Mesenchymal stem cell (in vitro differentiated cells and primary cell): ENCODE measurements around the gene RGS10.
"Not testable (repeated sequence)": the region's sequence is repeated elsewhere in the genome, so short reads cannot be mapped to it uniquely, and the experiment has no call there.

Experiments used
- DNase-seq: peaks from one replicate; pipeline ENCODE4 v3.0.0-alpha.2; 2013
- H2AFZ ChIP-seq: one replicate; pipeline ENCODE4 v1.6.1; 2013; ENCODE audit warnings: low read depth, mild to moderate bottlenecking, control low read depth, inconsistent platforms, low read length, moderate library complexity
- H2AK5ac ChIP-seq: 2 replicates; pipeline ENCODE4 v1.6.1; 2013; ENCODE audit warnings: low read length, moderate library complexity, mild to moderate bottlenecking, inconsistent platforms; ENCODE audit not compliant: severe bottlenecking
- H2BK120ac ChIP-seq: one replicate; pipeline ENCODE4 v1.6.1; 2013; ENCODE audit warnings: low read depth, mild to moderate bottlenecking, inconsistent platforms, low read length, moderate library complexity
- H2BK12ac ChIP-seq, 2 experiments: one replicate each; pipeline ENCODE4 v1.6.1; 2013; ENCODE audit warnings: inconsistent platforms in 2 of 2, low read length in 2 of 2, mild to moderate bottlenecking in 2 of 2, moderate library complexity in 2 of 2, control low read depth in 1 of 2
- H2BK15ac ChIP-seq: one replicate; pipeline ENCODE4 v1.6.1; 2013; ENCODE audit warnings: mild to moderate bottlenecking, low read depth, inconsistent platforms; ENCODE audit not compliant: poor library complexity, severe bottlenecking
- H2BK5ac ChIP-seq: 2 replicates; pipeline ENCODE4 v1.6.1; 2013; ENCODE audit warnings: low read depth, mild to moderate bottlenecking, low read length, control low read depth, inconsistent platforms; ENCODE audit not compliant: poor library complexity, severe bottlenecking
- H3K14ac ChIP-seq, 2 experiments: one replicate each; pipeline ENCODE4 v1.6.1; 2013; ENCODE audit warnings: inconsistent platforms in 2 of 2, low read length in 2 of 2, control low read depth in 1 of 2, mild to moderate bottlenecking in 1 of 2, moderate library complexity in 1 of 2
- H3K18ac ChIP-seq, 2 experiments: one replicate each; pipeline ENCODE4 v1.6.1; 2013; ENCODE audit warnings: inconsistent platforms in 2 of 2, low read length in 2 of 2, control low read depth in 1 of 2, low read depth in 1 of 2, mild to moderate bottlenecking in 1 of 2
- H3K23ac ChIP-seq, 2 experiments: one replicate each; pipeline ENCODE4 v1.6.1; 2013; ENCODE audit warnings: inconsistent platforms in 2 of 2, low read length in 2 of 2, mild to moderate bottlenecking in 2 of 2, moderate library complexity in 2 of 2, control low read depth in 1 of 2
- H3K27ac ChIP-seq: 2 replicates; pipeline ENCODE4 v1.5.1; 2013; ENCODE audit warnings: mild to moderate bottlenecking, moderate library complexity, low read length, control low read depth, inconsistent platforms; ENCODE audit not compliant: poor library complexity, severe bottlenecking
- H3K27me3 ChIP-seq, 2 experiments: 2 replicates each; pipeline versions ENCODE4 v1.6.1 to v1.7.0; 2013; ENCODE audit warnings: low read length in 2 of 2, mild to moderate bottlenecking in 2 of 2, moderate library complexity in 2 of 2, control low read depth in 1 of 2, inconsistent platforms in 1 of 2; ENCODE audit not compliant: control insufficient read depth in 1 of 2, insufficient read depth in 1 of 2
- H3K36me3 ChIP-seq, 2 experiments: 2 replicates each; pipeline versions ENCODE4 v1.6.1 to v1.7.0; 2013; ENCODE audit warnings: low read length in 2 of 2, control low read depth in 1 of 2, inconsistent platforms in 1 of 2, low read depth in 1 of 2, mild to moderate bottlenecking in 1 of 2; ENCODE audit not compliant: insufficient read depth in 2 of 2, control insufficient read depth in 1 of 2
- H3K4ac ChIP-seq, 2 experiments: one replicate each; pipeline ENCODE4 v1.6.1; 2013; ENCODE audit warnings: inconsistent platforms in 2 of 2, low read length in 2 of 2, mild to moderate bottlenecking in 2 of 2, moderate library complexity in 2 of 2, control low read depth in 1 of 2, low read depth in 1 of 2
- H3K4me1 ChIP-seq: 2 replicates; pipeline ENCODE4 v1.6.1; 2013; ENCODE audit warnings: low read depth, low read length, control low read depth; ENCODE audit not compliant: control insufficient read depth, insufficient read depth
- H3K4me2 ChIP-seq: 2 replicates; pipeline ENCODE4 v1.6.1; 2013; ENCODE audit warnings: low read length, mild to moderate bottlenecking, inconsistent platforms; ENCODE audit not compliant: poor library complexity, severe bottlenecking
- H3K4me3 ChIP-seq, 2 experiments: 2 replicates each; pipeline versions ENCODE4 v1.5.1 to v1.7.0; 2013; ENCODE audit warnings: low read length in 2 of 2, mild to moderate bottlenecking in 2 of 2, control low read depth in 1 of 2, low read depth in 1 of 2; ENCODE audit not compliant: insufficient read depth in 1 of 2
- H3K79me1 ChIP-seq: replicated peaks from 2 replicates; pipeline ENCODE4 v1.6.1; 2013; ENCODE audit warnings: mild to moderate bottlenecking, control low read depth, low read length, inconsistent platforms; ENCODE audit not compliant: poor library complexity, severe bottlenecking
- H3K9ac ChIP-seq: 2 replicates; pipeline ENCODE4 v1.7.0; 2013; ENCODE audit warnings: mild to moderate bottlenecking, low read length, moderate library complexity
- H3K9me3 ChIP-seq: 2 replicates; pipeline ENCODE4 v1.7.0; 2013; ENCODE audit warnings: mild to moderate bottlenecking, low read length; ENCODE audit not compliant: control insufficient read depth
- H4K8ac ChIP-seq: one replicate; pipeline ENCODE4 v1.6.1; 2013; ENCODE audit warnings: inconsistent platforms, mild to moderate bottlenecking, low read length, moderate library complexity
- H4K91ac ChIP-seq: one replicate; pipeline ENCODE4 v1.6.1; 2013; ENCODE audit warnings: mild to moderate bottlenecking, low read length, inconsistent platforms
- WGBS: methylation state at CpG from one replicate; pipeline ENCODE4 v1.1.7; 2013; ENCODE audit warnings: mixed read lengths; 5-methylcytosine and 5-hydroxymethylcytosine counted together

Gene RGS10

GRCh38 chr10:119535837-119536507 lies 6.5 kb downstream of the RGS10 start:
- H3K4ac ChIP-seq = peak overlapping the region in 1 of 2 experiments; percentile 2
- peak overlapping the region in 1 of 2 experiments; percentile 72 for H3K18ac ChIP-seq
- peaks cover 0 to 4% of the 10 kb centered on the region in 2 experiments for H3K36me3 ChIP-seq
- peak overlapping the region; percentile 2 to 84 for H2BK12ac ChIP-seq
- peak overlapping the region; percentile 68 for H2AK5ac ChIP-seq
- DNase-seq = no peak
- H3K23ac ChIP-seq = no peak overlapping the region
- no peak overlapping the region for H3K27ac ChIP-seq
- peak overlapping the region; percentile 84 for H4K8ac ChIP-seq
- no peak overlapping the region for H3K9ac ChIP-seq
- WGBS = 96% methylated on average over 10 of the region's 11 CpGs
- H2BK120ac ChIP-seq = no peak overlapping the region
- peaks cover 33% of the 10 kb centered on the region for H3K79me1 ChIP-seq
- no peak overlapping the region for H2AFZ ChIP-seq
- peaks cover 14% of the 10 kb centered on the region for H3K4me1 ChIP-seq
- H3K4me3 ChIP-seq = no peak overlapping the region
- H2BK5ac ChIP-seq = no peak overlapping the region
- no peaks in the 10 kb centered on the region for H3K27me3 ChIP-seq
- H2BK15ac ChIP-seq = no peak overlapping the region
- H4K91ac ChIP-seq = peak overlapping the region; percentile 78
- H3K14ac ChIP-seq = peak overlapping the region in 1 of 2 experiments; percentile 5
- no peaks in the 10 kb centered on the region for H3K9me3 ChIP-seq
- no peak overlapping the region for H3K4me2 ChIP-seq

GRCh38 chr10:119535305-119535704 lies 7.2 kb downstream of the RGS10 start:
- H3K4ac ChIP-seq = no peak overlapping the region
- H3K4me1 ChIP-seq = peaks cover 14% of the 10 kb centered on the region
- no peak overlapping the region for H2AFZ ChIP-seq
- H3K27ac ChIP-seq = no peak overlapping the region
- no peak overlapping the region for H2AK5ac ChIP-seq
- H4K8ac ChIP-seq = no peak overlapping the region
- no peak overlapping the region for H2BK15ac ChIP-seq
- no peaks in the 10 kb centered on the region for H3K27me3 ChIP-seq
- no peak for DNase-seq
- no peak overlapping the region for H3K18ac ChIP-seq
- no peak overlapping the region for H3K23ac ChIP-seq
- H4K91ac ChIP-seq = no peak overlapping the region
- H3K9me3 ChIP-seq = no peaks in the 10 kb centered on the region
- no peak overlapping the region for H3K9ac ChIP-seq
- no peak overlapping the region for H2BK120ac ChIP-seq
- no peak overlapping the region for H2BK5ac ChIP-seq
- H3K4me2 ChIP-seq = no peak overlapping the region
- no peak overlapping the region for H3K14ac ChIP-seq
- no peak overlapping the region for H3K4me3 ChIP-seq
- peaks cover 33% of the 10 kb centered on the region for H3K79me1 ChIP-seq
- 93% methylated on average over 3 of the region's 3 CpGs for WGBS
- H2BK12ac ChIP-seq = no peak overlapping the region
- peaks cover 0 to 4% of the 10 kb centered on the region in 2 experiments for H3K36me3 ChIP-seq

- Histone ChIP-seq H3K4ac (no peak overlapping the region), H3K4me1 (peaks cover 7% of the 10 kb centered on the region)
Measured at GRCh38 chr10:119533473-119533872, 9.0 kb downstream of the RGS10 start.

GRCh38 chr10:119532791-119533190 lies 9.7 kb downstream of the RGS10 start:
- H2AK5ac ChIP-seq, H3K18ac ChIP-seq, H3K9me3 ChIP-seq, H3K9ac ChIP-seq, H3K23ac ChIP-seq, H2BK120ac ChIP-seq, H2BK12ac ChIP-seq, H3K27ac ChIP-seq, H3K4me1 ChIP-seq, H2AFZ ChIP-seq, H2BK5ac ChIP-seq, H3K4me3 ChIP-seq, H4K8ac ChIP-seq, H3K14ac ChIP-seq, H3K27me3 ChIP-seq, H3K4me2 ChIP-seq, H4K91ac ChIP-seq, H3K36me3 ChIP-seq, H3K4ac ChIP-seq: not testable (repeated sequence)
- H2BK15ac ChIP-seq = peak overlapping the region; percentile 52
- peaks cover 22% of the 10 kb centered on the region for H3K79me1 ChIP-seq
- DNase-seq = peak; percentile 37
- 88% methylated on average over 8 of the region's 8 CpGs for WGBS

More at GRCh38 chr10:119533473-119533872, 9.0 kb downstream of the RGS10 start:
- no peak overlapping the region for H2AFZ ChIP-seq
- H4K91ac ChIP-seq = no peak overlapping the region
- H2BK120ac ChIP-seq = no peak overlapping the region
- no peak overlapping the region for H3K4me2 ChIP-seq
- H2BK5ac ChIP-seq = no peak overlapping the region
- peaks cover 23% of the 10 kb centered on the region for H3K79me1 ChIP-seq
- no peak overlapping the region for H3K14ac ChIP-seq
- H3K4me3 ChIP-seq = no peak overlapping the region
- no peak overlapping the region for H4K8ac ChIP-seq
- no peaks in the 10 kb centered on the region for H3K27me3 ChIP-seq
- H3K9me3 ChIP-seq = no peaks in the 10 kb centered on the region
- peak; percentile 35 for DNase-seq
- H3K9ac ChIP-seq = no peak overlapping the region
- WGBS = 77% methylated on average over 1 of the region's 2 CpGs
- no peak overlapping the region for H3K27ac ChIP-seq
- no peak overlapping the region for H3K23ac ChIP-seq
- H2AK5ac ChIP-seq = no peak overlapping the region
- H3K18ac ChIP-seq = no peak overlapping the region
- H2BK12ac ChIP-seq = no peak overlapping the region
- H3K36me3 ChIP-seq = peaks cover 0 to 4% of the 10 kb centered on the region in 2 experiments
- no peak overlapping the region for H2BK15ac ChIP-seq
